Measurements from ENCODE around the gene HTRA3.

HTRA3 gene

DNA sequence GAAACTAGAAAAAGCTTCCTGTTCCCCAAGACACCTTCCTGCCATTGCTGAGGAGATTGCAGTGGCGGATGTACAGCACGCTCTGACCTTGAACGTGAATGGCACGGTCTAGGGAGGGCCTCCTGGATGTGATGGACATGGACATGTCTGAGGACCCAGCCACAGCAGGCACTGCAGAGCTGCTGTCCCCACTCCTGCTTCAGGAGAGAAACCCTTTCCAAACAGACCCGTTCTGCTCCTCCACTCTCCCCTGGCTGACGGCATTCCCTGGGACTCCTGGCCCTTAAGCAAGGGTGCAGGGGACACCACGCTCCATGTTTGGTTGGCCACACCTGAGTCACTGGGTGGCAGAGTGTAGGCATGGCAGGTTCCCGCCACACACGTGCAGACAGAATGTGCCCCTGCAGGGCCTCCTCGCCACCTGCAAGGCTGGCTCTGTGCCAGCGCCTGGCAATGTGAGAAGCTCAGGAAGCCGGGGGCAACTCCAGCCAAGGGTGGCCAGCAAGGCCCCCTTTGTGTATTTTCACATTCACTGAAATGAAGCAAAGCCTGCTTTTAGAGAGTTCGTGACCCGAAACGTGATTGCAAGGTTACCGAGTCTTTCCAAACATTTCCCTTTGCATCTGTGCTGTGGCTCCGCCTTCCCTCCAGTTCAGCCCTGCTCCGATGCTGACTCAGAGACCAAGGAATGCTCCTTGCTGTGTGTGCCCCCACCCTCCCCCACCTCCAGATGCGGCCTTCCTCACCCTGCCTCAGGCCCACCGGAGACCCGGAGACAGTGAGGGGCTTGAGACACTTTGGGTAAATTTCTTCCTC, 46.1 kb downstream of the HTRA3 start:
- DNase-seq: peak; percentile 73

DNA sequence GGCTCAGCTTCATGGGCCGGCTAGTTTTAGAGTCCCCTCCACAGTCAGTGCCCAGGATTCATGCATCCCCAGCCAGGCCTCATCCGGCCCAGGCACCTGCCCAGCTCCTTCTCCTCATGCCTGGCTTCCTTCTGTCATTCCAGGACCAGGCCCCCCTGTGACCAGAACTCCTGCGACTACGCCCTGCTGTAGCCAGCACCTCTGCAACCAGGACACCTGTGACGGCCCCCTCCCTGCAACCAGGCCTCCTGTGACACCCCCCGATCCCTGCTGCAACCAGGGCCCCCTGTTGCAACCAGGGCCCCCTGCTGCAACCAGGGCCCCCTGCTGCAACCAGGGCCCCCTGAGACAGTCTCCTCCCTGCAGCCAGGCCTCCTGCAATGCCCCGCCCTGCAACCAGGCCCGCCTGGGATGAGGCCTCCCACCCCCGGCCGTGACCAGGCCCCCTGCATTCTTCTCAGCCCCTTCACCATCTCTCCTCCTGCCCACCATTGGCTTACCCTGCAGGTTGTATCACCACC, 46.8 kb downstream of the HTRA3 start:
- no peak for DNase-seq

DNA sequence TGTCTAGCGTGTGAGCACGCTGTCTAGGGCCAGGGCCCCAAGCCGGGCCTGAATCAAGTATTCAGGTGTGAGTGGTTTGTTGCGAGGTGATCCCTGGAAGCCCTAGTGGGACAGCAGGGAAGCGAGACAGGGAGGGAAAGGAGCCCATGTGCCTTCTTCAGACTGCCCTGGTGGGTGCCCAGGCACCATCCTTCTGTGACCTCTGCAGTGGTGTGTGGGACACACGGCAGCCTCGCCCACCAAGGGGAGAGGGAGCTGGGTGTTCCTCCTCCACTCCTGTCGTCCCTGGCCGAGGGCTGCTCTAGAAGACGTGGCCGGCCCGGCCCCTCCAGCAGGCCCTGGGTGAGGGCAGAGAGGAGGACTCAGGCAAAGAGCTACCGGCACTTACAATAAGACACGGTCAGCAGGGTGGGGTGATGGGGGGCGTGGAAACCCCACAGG, 47.4 kb downstream of the HTRA3 start:
- DNase-seq: peak; percentile 15

DNA sequence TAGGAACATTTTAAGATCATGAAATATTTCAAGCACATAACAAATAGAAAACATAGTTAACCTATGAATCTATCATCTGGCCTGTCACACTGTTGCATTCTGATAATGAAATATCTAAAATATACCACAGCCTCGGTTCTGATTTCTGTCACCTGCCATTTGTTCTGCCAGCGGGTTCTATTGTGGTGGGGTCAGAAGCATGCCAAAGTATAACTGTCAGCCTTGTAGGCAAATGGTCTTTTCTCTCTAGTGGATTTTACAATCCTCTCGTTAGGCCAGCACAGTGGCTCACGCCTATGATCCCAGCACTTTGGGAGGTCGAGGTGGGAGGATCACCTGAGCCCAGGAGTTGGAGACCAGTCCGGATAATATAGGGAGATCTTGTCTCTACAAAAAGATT, 47.9 kb downstream of the HTRA3 start:
- DNase-seq: no peak

DNA sequence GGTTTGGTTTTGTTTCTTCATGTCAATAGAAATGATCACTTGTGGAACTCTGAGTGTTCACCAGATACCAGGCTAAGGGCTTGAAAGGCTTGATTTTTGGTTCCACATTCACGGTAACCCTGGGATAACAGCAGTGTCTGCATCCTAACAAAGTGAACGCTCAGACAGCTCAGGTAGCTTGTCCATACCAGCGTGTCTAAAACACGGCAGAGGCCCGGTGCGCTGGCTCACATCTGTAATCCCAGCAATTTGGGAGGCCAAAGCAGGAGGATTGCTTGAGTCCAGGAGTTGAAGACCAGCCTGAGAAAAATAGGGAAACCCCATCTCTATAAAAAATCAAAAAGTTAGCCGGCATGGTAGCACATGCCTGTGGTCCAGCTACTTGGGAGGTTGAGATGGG, 49.0 kb downstream of the HTRA3 start:
- no peak for DNase-seq

DNA sequence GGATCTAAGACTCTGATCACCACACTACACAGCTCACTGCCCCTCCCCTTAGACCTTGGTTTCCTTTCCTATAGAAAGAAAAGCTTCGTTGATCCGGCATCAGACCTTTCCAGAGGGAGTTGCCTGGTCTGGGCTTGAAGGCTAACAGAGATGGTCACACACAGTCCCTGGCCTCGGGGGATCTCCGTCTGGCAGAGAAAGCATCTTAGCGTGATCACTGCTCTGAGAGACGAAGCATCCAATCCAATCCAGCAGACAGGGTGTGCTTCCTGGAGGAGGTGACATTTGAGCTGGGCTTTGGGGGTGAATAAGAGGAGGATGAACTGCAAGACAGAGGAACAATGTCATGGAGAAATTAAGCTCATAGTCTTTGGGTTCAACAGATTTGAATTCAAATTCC, 49.5 kb downstream of the HTRA3 start:
- DNase-seq: peak; percentile 17

- DNase-seq: peak; percentile 58
These were observed 50.3 kb downstream of the HTRA3 start for GRCh38 chr4:8319731-8320385.

DNA sequence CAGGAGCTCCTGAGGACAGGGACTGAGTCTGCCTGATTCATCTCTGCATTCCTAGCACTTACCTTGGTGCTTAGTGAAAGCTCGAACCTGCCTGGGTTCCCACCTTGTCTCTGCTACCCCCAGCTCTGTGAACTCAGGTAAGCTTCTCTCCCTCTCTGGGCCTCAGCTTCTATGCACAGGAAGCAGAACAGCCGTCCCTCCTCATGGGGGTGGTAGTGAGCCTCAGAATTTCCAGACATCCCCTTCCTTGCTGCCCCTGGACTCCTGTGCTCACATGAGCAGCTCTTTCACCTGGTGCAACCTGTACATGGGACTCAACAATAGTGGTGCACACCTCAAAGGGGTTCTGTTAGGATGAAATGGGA, 50.8 kb downstream of the HTRA3 start:
- peak; percentile 21 for DNase-seq

- DNase-seq: no peak
These were observed 51.7 kb downstream of the HTRA3 start for GRCh38 chr4:8321220-8321619.

- peak; percentile 2 for DNase-seq
These were observed 52.2 kb downstream of the HTRA3 start for GRCh38 chr4:8321771-8322170.

DNA sequence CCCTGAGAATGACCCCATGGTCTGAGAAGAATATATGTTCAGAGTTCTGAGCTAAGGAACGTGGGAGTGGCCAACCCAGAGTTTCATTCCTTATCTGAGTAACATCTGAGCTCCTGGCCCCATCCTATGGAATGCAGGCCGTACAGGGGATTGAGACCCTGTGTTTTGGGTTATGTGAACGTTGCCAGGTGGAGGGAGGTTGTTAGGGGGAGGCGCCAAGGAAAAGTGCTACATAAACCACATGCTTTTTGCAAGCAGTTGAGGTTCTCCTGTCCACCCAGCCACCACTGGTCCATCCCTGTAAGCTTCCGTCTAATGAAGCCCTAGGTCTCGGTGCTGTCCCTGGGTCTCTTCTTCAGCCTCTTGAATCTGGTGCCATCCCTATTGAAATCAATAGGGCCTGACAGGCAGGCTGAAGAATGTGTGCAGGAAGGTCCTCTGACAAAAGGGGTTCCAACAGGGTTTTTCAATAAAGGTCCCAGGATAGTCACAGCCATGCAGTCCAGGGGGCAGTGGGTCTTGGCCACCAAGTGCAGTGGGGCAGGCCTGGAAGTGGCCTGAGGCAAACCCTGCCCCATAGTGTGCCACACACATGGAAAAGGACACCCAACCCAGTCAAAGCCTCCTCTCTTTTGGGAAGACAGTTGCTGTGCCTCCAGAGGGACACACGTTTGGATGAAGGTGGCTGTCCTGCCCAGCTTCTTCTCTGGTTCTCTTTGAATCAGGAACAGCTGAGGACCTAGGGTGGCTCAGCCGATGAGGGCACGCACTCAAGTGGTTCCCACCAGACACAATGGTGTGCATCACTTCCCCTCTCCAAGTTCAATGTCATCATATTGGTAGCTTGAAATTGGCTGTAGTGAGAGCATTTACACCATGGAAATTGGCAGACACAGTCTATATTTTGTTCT, 53.5 kb downstream of the HTRA3 start:
- peak; percentile 11 for DNase-seq

DNA sequence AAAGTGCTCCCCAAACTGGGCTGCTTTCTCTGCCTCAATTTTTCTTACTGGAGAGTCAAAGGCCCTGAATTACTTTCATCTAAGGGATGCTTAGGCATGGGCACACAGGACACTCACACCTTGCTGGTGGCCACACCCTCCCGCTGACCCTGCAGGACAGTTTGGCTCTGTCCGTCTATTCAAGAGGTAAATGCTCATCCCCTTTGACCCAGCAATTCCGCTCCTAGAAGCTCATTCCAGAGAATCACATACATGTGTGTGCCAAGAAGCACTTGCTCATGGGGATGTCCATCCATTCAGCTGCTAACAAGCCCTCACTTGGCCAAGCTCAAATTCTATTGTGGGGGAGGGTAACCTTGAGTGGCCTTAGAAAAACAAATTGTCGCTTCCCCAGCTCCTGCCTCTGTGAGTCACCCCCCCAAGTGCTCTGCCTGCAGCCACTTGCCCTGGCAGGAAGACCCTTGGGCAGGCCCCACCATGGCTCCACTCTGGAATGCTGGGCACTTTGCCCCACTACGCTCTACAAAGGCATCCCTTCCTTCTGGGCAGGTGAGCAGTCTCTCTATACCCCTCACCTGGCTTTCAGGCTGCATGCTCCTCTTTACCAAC, 54.5 kb downstream of the HTRA3 start:
- peak; percentile 12 for DNase-seq

- no peak for DNase-seq
These were observed 55.2 kb downstream of the HTRA3 start for GRCh38 chr4:8324640-8325239.

DNA sequence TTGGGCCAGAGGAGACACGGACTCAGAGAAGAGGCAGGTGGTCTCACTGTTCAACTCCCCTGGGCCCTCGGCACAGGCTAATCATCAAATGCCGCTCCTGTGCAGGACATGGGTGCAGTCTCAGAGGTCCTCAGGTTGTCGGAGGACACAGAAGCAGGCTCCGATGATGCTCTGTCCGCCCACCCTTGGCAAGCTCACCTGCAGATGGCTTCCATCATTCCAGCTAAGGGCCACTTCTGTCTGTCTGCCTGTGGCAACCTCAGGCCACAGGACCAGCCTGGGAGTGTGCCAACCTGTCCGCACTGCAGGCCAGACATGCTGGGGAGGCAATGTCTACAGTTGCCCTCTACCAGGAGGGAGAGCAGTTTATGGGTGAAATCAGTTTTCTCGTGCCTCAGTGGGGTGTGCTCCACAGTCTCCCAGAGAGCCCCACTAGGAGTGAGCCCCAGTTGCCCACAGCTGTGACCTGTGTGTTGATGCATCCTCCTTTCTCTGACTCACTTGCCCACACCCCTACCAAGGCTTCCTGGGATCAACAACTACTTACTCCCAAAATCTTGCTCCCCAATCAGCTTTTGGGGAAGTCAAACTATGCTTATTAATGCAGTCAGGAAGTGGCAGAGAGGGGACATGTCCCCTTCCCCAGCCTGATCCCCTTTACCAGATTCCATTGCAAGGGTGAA, 55.9 kb downstream of the HTRA3 start:
- DNase-seq: peak; percentile 24

- DNase-seq: peak; percentile 77
These were observed 56.7 kb downstream of the HTRA3 start for GRCh38 chr4:8326206-8326605.

DNA sequence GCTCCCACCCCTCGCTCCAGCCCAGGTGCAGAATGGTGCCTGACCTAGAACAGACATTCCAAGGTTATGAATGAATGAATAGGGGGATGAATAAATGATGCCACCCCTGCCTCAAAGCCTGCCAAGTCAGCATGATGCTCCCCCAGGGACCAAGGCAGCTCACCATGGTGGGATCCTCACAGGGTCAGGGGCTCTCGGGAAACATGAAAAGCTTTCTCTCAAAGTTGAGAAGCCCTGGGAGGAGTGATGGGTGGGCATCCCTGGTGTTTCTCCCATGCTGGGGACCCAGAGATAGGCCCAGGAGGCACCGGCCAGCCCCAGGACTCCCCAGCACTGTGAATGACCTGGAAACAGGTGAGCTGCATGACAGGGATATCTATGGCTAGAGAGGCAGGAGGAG, 58.9 kb downstream of the HTRA3 start:
- no peak for DNase-seq

- no peak for DNase-seq
These were observed 59.5 kb downstream of the HTRA3 start for GRCh38 chr4:8328866-8329559.

DNA sequence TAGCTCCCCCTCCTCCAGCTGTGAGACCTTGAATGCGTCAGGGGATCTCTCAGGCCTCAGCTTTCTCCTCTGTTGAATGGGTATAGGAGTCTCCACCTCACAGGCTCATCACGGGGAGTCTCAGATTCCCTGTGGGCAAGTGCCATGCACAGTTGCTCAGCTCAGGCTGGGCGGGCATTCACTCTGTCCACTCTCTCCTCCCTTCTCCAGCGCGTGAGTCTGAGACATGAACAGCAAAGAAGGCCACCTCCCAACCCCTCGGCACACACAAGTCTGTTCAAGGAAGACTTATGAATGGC, 60.0 kb downstream of the HTRA3 start:
- DNase-seq: no peak

GRCh38 chr4:8329859-8330761, 60.6 kb downstream of the HTRA3 start:
- peak; percentile 15 for DNase-seq
